Endothelial cell of umbilical vein (primary cell): Measurements from ENCODE around the gene NSUN7. TPM values are rescaled to one million over a fixed set of nuclear protein-coding genes. Genes with fewer than 3 reads are reported as not detected.

ENCODE experiments used
- BruUV-seq: library from RNA; stranded (reverse); fragments of 400-500 nt; replicated peaks from 2 replicates; lab custom pipeline; 2021; lab: Mats Ljungman, UMichigan
- CTCF ChIA-PET: fragments of 300-600, 350-600 bp; sonication (Branson Sonifier 250); formaldehyde crosslinking; loops from one replicate; lab custom pipeline; 2021; ENCODE audit warnings: antibody characterized with exemption, inconsistent platforms; lab: Charles Lee
- POLR2A ChIA-PET: fragments of 300-600, 350-600 bp; sonication (Branson Sonifier 250); formaldehyde crosslinking; loops from one replicate; lab custom pipeline; 2021; ENCODE audit warnings: antibody characterized with exemption, inconsistent platforms; lab: Charles Lee
- DNase-seq: peaks from one replicate; pipeline ENCODE4 v3.0.0-alpha.2; 2011; ENCODE audit warnings: low read depth, low spot score
- FAIRE-seq: peaks from 2 replicates; lab custom pipeline; 2011; peaks lifted over from hg19 to GRCh38; lab: Jason Lieb, UNC
- H2AFZ ChIP-seq: 2 replicates; pipeline ENCODE4 v1.6.0; 2012; ENCODE audit warnings: low read depth, low read length, control low read depth, inconsistent platforms
- H3K27ac ChIP-seq: 2 replicates; pipeline ENCODE4 v1.5.1; 2011; ENCODE audit warnings: low read depth, mild to moderate bottlenecking, control low read depth, low read length, moderate library complexity; ENCODE audit not compliant: insufficient read depth
- H3K27me3 ChIP-seq, 2 experiments: 2 replicates each; pipeline versions ENCODE4 v1.6.0 to v1.6.1; 2011; ENCODE audit warnings: low read length in 2 of 2, mixed read lengths in 1 of 2; ENCODE audit not compliant: control insufficient read depth in 2 of 2, insufficient read depth in 2 of 2
- H3K36me3 ChIP-seq, 2 experiments: 2 replicates in 1 of 2; 3 replicates in 1 of 2; pipeline ENCODE4 v1.5.1; 2011; ENCODE audit warnings: low read length in 2 of 2, mild to moderate bottlenecking in 1 of 2, moderate library complexity in 1 of 2; ENCODE audit not compliant: control insufficient read depth in 2 of 2, insufficient read depth in 2 of 2; ENCODE audit errors: extremely low read depth in 1 of 2
- H3K4me1 ChIP-seq: 3 replicates; pipeline ENCODE4 v1.5.1; 2011; ENCODE audit warnings: mild to moderate bottlenecking, low read length; ENCODE audit not compliant: control insufficient read depth, insufficient read depth; ENCODE audit errors: extremely low read depth
- H3K4me2 ChIP-seq: 2 replicates; pipeline ENCODE4 v1.6.1; 2011; ENCODE audit warnings: low read length, control low read depth, mixed read lengths; ENCODE audit not compliant: insufficient read depth
- H3K4me3 ChIP-seq, 3 experiments: fragments of 200-600 bp in 1 of 3; sonication (generic), shearing (Covaris generic) in 1 of 3; replicated peaks in 1 of 3; 2 replicates each; pipeline ENCODE4 v1.5.1; 2011 to 2016; ENCODE audit warnings: control low read depth in 3 of 3, low read length in 3 of 3, mild to moderate bottlenecking in 2 of 3, inconsistent platforms in 1 of 3, low read depth in 1 of 3, moderate library complexity in 1 of 3; ENCODE audit not compliant: insufficient read depth in 1 of 3
- H3K79me2 ChIP-seq: 2 replicates; pipeline ENCODE4 v1.6.0; 2012; ENCODE audit warnings: low read length, inconsistent platforms; ENCODE audit not compliant: control insufficient read depth, insufficient read depth
- H3K9ac ChIP-seq: replicated peaks from 2 replicates; pipeline ENCODE3; 2011; ENCODE audit warnings: low read length, control low read depth; ENCODE audit not compliant: insufficient read depth; ENCODE audit errors: extremely low read depth
- H3K9me1 ChIP-seq: replicated peaks from 3 replicates; pipeline ENCODE4 v1.6.0; 2011; ENCODE audit warnings: mild to moderate bottlenecking, low read length; ENCODE audit not compliant: control insufficient read depth, insufficient read depth; ENCODE audit errors: extremely low read depth
- H3K9me3 ChIP-seq: replicated peaks from 2 replicates; pipeline ENCODE4 v1.5.1; 2012; ENCODE audit warnings: low read length, inconsistent platforms; ENCODE audit not compliant: control insufficient read depth, insufficient read depth
- H4K20me1 ChIP-seq: replicated peaks from 2 replicates; pipeline ENCODE3; 2011; ENCODE audit warnings: mild to moderate bottlenecking, low read length; ENCODE audit not compliant: control insufficient read depth, insufficient read depth; ENCODE audit errors: extremely low read depth
- EZH2 ChIP-seq: IDR thresholded peaks from 2 replicates; pipeline ENCODE4 v1.6.1; 2012; ENCODE audit warnings: borderline replicate concordance, low read depth, mild to moderate bottlenecking, moderate library complexity, low read length, inconsistent platforms; ENCODE audit not compliant: severe bottlenecking
- FOS ChIP-seq: IDR thresholded peaks from 2 replicates; pipeline ENCODE4 v1.6.1; 2011; ENCODE audit warnings: mild to moderate bottlenecking, low read length, moderate library complexity, borderline replicate concordance; ENCODE audit not compliant: insufficient read depth
- GATA2 ChIP-seq: IDR thresholded peaks from 2 replicates; pipeline ENCODE4 v1.7.0; 2011; ENCODE audit warnings: low read depth, mild to moderate bottlenecking, moderate library complexity, mixed read lengths, low read length; ENCODE audit not compliant: insufficient read length, insufficient read depth
- JUN ChIP-seq: IDR thresholded peaks from 2 replicates; pipeline ENCODE4 v1.6.1; 2011; ENCODE audit warnings: borderline replicate concordance, low read depth; ENCODE audit not compliant: insufficient read length, insufficient read depth
- MYC ChIP-seq: IDR thresholded peaks from one replicate; pipeline ENCODE4 v1.6.1; 2011; ENCODE audit warnings: mild to moderate bottlenecking, low read depth, low read length
- POLR2A ChIP-seq: IDR thresholded peaks from 2 replicates; pipeline ENCODE4 v1.6.1; 2012; ENCODE audit warnings: low read depth, mild to moderate bottlenecking, control low read depth, low read length
- POLR2AphosphoS5 ChIP-seq: IDR thresholded peaks from 2 replicates; pipeline ENCODE4 v1.6.1; 2012; ENCODE audit warnings: low read depth, mild to moderate bottlenecking, control low read depth, low read length, moderate library complexity; ENCODE audit not compliant: insufficient read depth
- dilution Hi-C: fragments of 300-500 bp; cut with MboI; formaldehyde crosslinking; loops from one replicate; pipeline ENCODE4 v1.15.0; 2019; ENCODE audit warnings: low sequenced_read_pairs; ENCODE audit not compliant: extremely low pct_ligation_motif_present
- intact Hi-C: fragments of 100-400 bp; cut with micrococcal nuclease; formaldehyde crosslinking; loops from one replicate; pipeline ENCODE4 v1.10.0; 2022
- polyA plus RNA-seq, 4 experiments: library from polyadenylated mRNA; depleted of rRNA in 3 of 4; stranded (reverse) in 3 of 4; unstranded in 1 of 4; fragments of >200 nt; gene quantifications; 2 replicates each; pipeline versions ENCODE4 v1.2.1 to v1.2.3, GENCODE V29; 2011 to 2012; ENCODE audit warnings: missing spikeins in 1 of 4
- total RNA-seq: library from RNA; stranded (reverse); gene quantifications from 2 replicates; pipeline ENCODE4 v1.2.3, GENCODE V29; 2021
- TF ChIP-seq, protein P1 (sequence below), 2 donors: IDR thresholded peaks; 1 replicate in 1 of 2; 2 replicates in 1 of 2; pipeline ENCODE4 v1.5.1; 2011; ENCODE audit warnings: low read length in 2 of 2, mild to moderate bottlenecking in 2 of 2, moderate library complexity in 2 of 2, control low read depth in 1 of 2, inconsistent platforms in 1 of 2, low read depth in 1 of 2; ENCODE audit not compliant: insufficient read depth in 1 of 2; ENCODE audit errors: extremely low read depth in 1 of 2
- TF ChIP-seq, protein P2 (sequence below): IDR thresholded peaks from 2 replicates; pipeline ENCODE4 v1.6.1; 2011; ENCODE audit not compliant: insufficient read depth, insufficient read length

The NSUN7 gene
- total and polyA plus RNA-seq, 2 donors (not counting 3 experiments of a cell fraction or from before 2014, with no cell fraction given): 0.03 to 0.20 TPM

DNA sequence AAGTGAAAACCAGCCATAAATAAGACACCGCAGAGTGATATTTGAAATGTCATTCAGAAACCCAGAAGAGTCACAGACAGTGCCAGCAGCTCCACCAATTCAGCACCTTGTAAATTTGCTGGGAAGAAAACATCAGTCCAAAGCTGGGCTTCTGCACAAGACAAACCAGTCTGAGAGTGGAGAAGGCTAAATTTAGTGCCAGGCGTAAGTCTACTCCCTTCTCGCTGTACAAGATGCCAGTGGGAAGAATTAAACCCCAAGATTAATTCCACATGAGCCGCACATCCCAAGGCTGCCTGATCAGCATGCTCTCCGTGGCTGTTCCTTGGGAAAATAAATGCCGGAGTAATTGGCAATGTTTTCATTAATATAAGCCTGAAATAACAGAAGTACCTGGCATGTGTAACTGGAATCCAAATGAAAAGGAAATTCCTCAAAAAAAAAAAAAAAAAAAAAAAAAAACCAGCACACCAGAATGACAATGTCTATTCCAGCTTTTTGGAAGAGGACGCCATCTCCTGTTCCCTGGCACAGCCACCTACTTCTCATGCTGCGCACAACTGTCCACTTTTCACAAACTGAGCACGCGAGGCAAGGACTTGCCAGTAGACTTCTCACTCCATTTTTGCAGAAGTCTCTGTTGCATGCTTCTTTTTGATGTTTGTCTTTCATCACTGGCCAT, 95.5 kb downstream of the NSUN7 start:
- Histone ChIP-seq H3K9me1 (no peaks in the 10 kb centered on the region), H3K4me2 (no peak overlapping the region), H3K79me2 (peaks cover 2% of the 10 kb centered on the region), H2AFZ (no peak overlapping the region), H3K27me3 (no peaks in the 10 kb centered on the region), H3K4me1 (peaks cover 12% of the 10 kb centered on the region), H4K20me1 (no peaks in the 10 kb centered on the region), H3K36me3 (peaks cover 0 to 4% of the 10 kb centered on the region in 2 experiments), H3K9me3 (no peaks in the 10 kb centered on the region), H3K4me3 (no peak overlapping the region), H3K27ac (no peak overlapping the region), H3K9ac (no peak overlapping the region)
- DNase-seq: peak; percentile 36
- no peak for TF ChIP-seq POLR2AphosphoS5
- TF ChIP-seq EZH2: no peak
- no peak for TF ChIP-seq MYC
- TF ChIP-seq, protein P1, sequence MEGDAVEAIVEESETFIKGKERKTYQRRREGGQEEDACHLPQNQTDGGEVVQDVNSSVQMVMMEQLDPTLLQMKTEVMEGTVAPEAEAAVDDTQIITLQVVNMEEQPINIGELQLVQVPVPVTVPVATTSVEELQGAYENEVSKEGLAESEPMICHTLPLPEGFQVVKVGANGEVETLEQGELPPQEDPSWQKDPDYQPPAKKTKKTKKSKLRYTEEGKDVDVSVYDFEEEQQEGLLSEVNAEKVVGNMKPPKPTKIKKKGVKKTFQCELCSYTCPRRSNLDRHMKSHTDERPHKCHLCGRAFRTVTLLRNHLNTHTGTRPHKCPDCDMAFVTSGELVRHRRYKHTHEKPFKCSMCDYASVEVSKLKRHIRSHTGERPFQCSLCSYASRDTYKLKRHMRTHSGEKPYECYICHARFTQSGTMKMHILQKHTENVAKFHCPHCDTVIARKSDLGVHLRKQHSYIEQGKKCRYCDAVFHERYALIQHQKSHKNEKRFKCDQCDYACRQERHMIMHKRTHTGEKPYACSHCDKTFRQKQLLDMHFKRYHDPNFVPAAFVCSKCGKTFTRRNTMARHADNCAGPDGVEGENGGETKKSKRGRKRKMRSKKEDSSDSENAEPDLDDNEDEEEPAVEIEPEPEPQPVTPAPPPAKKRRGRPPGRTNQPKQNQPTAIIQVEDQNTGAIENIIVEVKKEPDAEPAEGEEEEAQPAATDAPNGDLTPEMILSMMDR (IDR thresholded peaks at IDR 0.05; ENCODE audit: extremely low read depth in 1 of 2, insufficient read depth in 1 of 2, low read depth in 1 of 2, low read length in 2 of 2): no peak
- no peak for TF ChIP-seq JUN
- TF ChIP-seq, protein P2, sequence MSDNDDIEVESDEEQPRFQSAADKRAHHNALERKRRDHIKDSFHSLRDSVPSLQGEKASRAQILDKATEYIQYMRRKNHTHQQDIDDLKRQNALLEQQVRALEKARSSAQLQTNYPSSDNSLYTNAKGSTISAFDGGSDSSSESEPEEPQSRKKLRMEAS: no peak
- TF ChIP-seq FOS: no peak
- no peak for TF ChIP-seq GATA2
- TF ChIP-seq POLR2A: no peak
- dilution Hi-C loops: no loop called here
- intact Hi-C loops: no loop called here
- ChIA-PET CTCF (interaction anchor here (0.6 to 1.5 kb wide), 4 partner anchors 9 to 828 kb away, joined by 3 to 4 read pairs (median 3); no protein-coding TSS in a partner anchor), POLR2A (interaction anchor here (1.2 kb wide), 1 partner anchor 10 kb away, joined by 4 read pairs; no protein-coding TSS in a partner anchor)
- no peak for FAIRE-seq
- no TSS peak for BruUV-seq
